Neural progenitor cell (in vitro differentiated cells): ENCODE measurements around the gene NECTIN3. TPM values are rescaled to one million over a fixed set of nuclear protein-coding genes. Genes with fewer than 3 reads are reported as not detected.

Experiments used
- DNase-seq: peaks from one replicate; pipeline ENCODE4 v3.0.0-alpha.2; 2016; ENCODE audit warnings: low spot score
- H2AFZ ChIP-seq: fragments of 200-600 bp; sonication (generic); replicated peaks from 2 replicates; pipeline ENCODE4 v1.6.1; 2016; ENCODE audit warnings: antibody characterized with exemption
- H3F3A ChIP-seq: fragments of 200-600 bp; sonication (generic); 2 replicates; pipeline ENCODE4 v1.6.1; 2016; ENCODE audit warnings: antibody characterized with exemption, low read depth
- H3K27ac ChIP-seq: fragments of 200-600 bp; sonication (generic); 2 replicates; pipeline ENCODE4 v1.5.1; 2016; ENCODE audit warnings: mild to moderate bottlenecking
- H3K27me3 ChIP-seq: fragments of 200-600 bp; sonication (generic); 2 replicates; pipeline ENCODE4 v1.6.1; 2016; ENCODE audit warnings: mild to moderate bottlenecking, moderate library complexity
- H3K36me3 ChIP-seq: fragments of 200-600 bp; sonication (generic); 2 replicates; pipeline ENCODE4 v1.5.1; 2016
- H3K4me1 ChIP-seq: fragments of 200-600 bp; sonication (generic); 2 replicates; pipeline ENCODE4 v1.6.1; 2016; ENCODE audit warnings: mixed run types
- H3K4me2 ChIP-seq: fragments of 200-600 bp; sonication (generic); 2 replicates; pipeline ENCODE4 v1.6.1; 2016
- H3K4me3 ChIP-seq: fragments of 200-600 bp; sonication (generic); 2 replicates; pipeline ENCODE4 v1.5.1; 2016
- H3K79me2 ChIP-seq: fragments of 200-600 bp; sonication (generic); 2 replicates; pipeline ENCODE4 v1.6.1; 2016; ENCODE audit warnings: low read depth
- H3K9ac ChIP-seq: fragments of 200-600 bp; sonication (generic); 2 replicates; pipeline ENCODE4 v1.6.1; 2016
- H3K9me3 ChIP-seq: fragments of 200-600 bp; sonication (generic); 2 replicates; pipeline ENCODE4 v1.5.1; 2016; ENCODE audit warnings: low read depth
- H4K20me1 ChIP-seq: fragments of 200-600 bp; sonication (generic); 2 replicates; pipeline ENCODE4 v1.6.1; 2016; ENCODE audit warnings: low read depth
- H3K27ac Mint-ChIP-seq: 3 replicates; pipeline ENCODE4 v1.8.0; 2021; ENCODE audit warnings: mixed read lengths
- H3K27me3 Mint-ChIP-seq: 2 replicates; pipeline ENCODE4 v1.8.0; 2022; ENCODE audit warnings: low read depth, mild to moderate bottlenecking, inconsistent platforms, moderate library complexity, mixed read lengths; ENCODE audit not compliant: insufficient read depth
- H3K36me3 Mint-ChIP-seq: 3 replicates; pipeline ENCODE4 v1.8.0; 2021; ENCODE audit warnings: mixed read lengths
- H3K4me1 Mint-ChIP-seq: 3 replicates; pipeline ENCODE4 v1.8.0; 2021; ENCODE audit warnings: mixed read lengths
- H3K4me3 Mint-ChIP-seq: 3 replicates; pipeline ENCODE4 v1.8.0; 2021; ENCODE audit warnings: mild to moderate bottlenecking, moderate library complexity, mixed read lengths
- H3K9me3 Mint-ChIP-seq: 3 replicates; pipeline ENCODE4 v1.8.0; 2020; ENCODE audit warnings: mixed read lengths
- CTCF ChIP-seq: fragments of 200-600 bp; sonication (generic); IDR thresholded peaks from 2 replicates; pipeline ENCODE4 v1.5.1; 2017; ENCODE audit warnings: antibody characterized with exemption, mild to moderate bottlenecking
- EZH2 ChIP-seq: fragments of 200-600 bp; sonication (generic); IDR thresholded peaks from 2 replicates; pipeline ENCODE4 v1.6.1; 2017; ENCODE audit warnings: antibody characterized with exemption, mild to moderate bottlenecking, moderate library complexity
- EZH2phosphoT487 ChIP-seq: fragments of 200-600 bp; sonication (generic); IDR thresholded peaks from 2 replicates; pipeline ENCODE4 v1.6.1; 2017; ENCODE audit warnings: antibody characterized with exemption
- total RNA-seq: library from RNA; depleted of rRNA; stranded (reverse); fragments of >200 nt; gene quantifications from 2 replicates; pipeline ENCODE4 v1.2.3, GENCODE V29; 2015; ENCODE audit warnings: low replicate concordance

NECTIN3 gene
- total RNA-seq, 1 donor from 2014 or later = 71.5 TPM

- H3K9me3 Mint-ChIP-seq = no peaks in the 10 kb centered on the region
- DNase-seq = no peak
- H3K4me1 Mint-ChIP-seq = no peaks in the 10 kb centered on the region
- Histone ChIP-seq H3K9me3 (no peaks in the 10 kb centered on the region), H3K4me1 (no peaks in the 10 kb centered on the region), H3F3A (no peaks in the 10 kb centered on the region), H2AFZ (no peak overlapping the region), H3K27ac (no peak overlapping the region), H3K36me3 (no peaks in the 10 kb centered on the region), H3K4me2 (no peak overlapping the region), H3K79me2 (no peaks in the 10 kb centered on the region), H4K20me1 (no peaks in the 10 kb centered on the region), H3K4me3 (no peak overlapping the region), H3K27me3 (no peaks in the 10 kb centered on the region), H3K9ac (no peak overlapping the region)
- peaks cover 6% of the 10 kb centered on the region for H3K36me3 Mint-ChIP-seq
- no peak overlapping the region for H3K4me3 Mint-ChIP-seq
- H3K27ac Mint-ChIP-seq = no peak overlapping the region
- TF ChIP-seq CTCF = no peak
- TF ChIP-seq EZH2phosphoT487 = no peak
- no peak for TF ChIP-seq EZH2
- H3K27me3 Mint-ChIP-seq = no peaks in the 10 kb centered on the region
These were observed 62.7 kb downstream of the NECTIN3 start for GRCh38 chr3:111134302-111134701.

- Mint-ChIP-seq H3K27me3 (no peaks in the 10 kb centered on the region), H3K36me3 (peaks cover 18% of the 10 kb centered on the region), H3K27ac (no peak overlapping the region), H3K4me3 (no peak overlapping the region), H3K4me1 (no peaks in the 10 kb centered on the region), H3K9me3 (peaks cover under 1% of the 10 kb centered on the region)
- Histone ChIP-seq H3K36me3 (peaks cover 4% of the 10 kb centered on the region), H3K4me3 (no peak overlapping the region), H3K79me2 (no peaks in the 10 kb centered on the region), H4K20me1 (no peaks in the 10 kb centered on the region), H3K9ac (no peak overlapping the region), H3K9me3 (no peaks in the 10 kb centered on the region), H2AFZ (no peak overlapping the region), H3F3A (no peaks in the 10 kb centered on the region), H3K27ac (no peak overlapping the region), H3K27me3 (no peaks in the 10 kb centered on the region), H3K4me2 (no peak overlapping the region), H3K4me1 (no peaks in the 10 kb centered on the region)
- no peak for DNase-seq
- TF ChIP-seq EZH2 = no peak
- TF ChIP-seq EZH2phosphoT487 = no peak
- no peak for TF ChIP-seq CTCF
These were observed 79.8 kb downstream of the NECTIN3 start for GRCh38 chr3:111151438-111151837.

GRCh38 chr3:111152496-111152895, 80.9 kb downstream of the NECTIN3 start:
- Histone ChIP-seq H3K4me3 (no peak overlapping the region), H2AFZ (no peak overlapping the region), H3K4me1 (no peaks in the 10 kb centered on the region), H3K27ac (no peak overlapping the region), H3K9ac (no peak overlapping the region), H3K4me2 (no peak overlapping the region), H3K36me3 (peaks cover 4% of the 10 kb centered on the region), H3K9me3 (no peaks in the 10 kb centered on the region), H4K20me1 (no peaks in the 10 kb centered on the region), H3K27me3 (no peaks in the 10 kb centered on the region), H3F3A (no peaks in the 10 kb centered on the region), H3K79me2 (no peaks in the 10 kb centered on the region)
- Mint-ChIP-seq H3K4me3 (no peak overlapping the region), H3K9me3 (peaks cover 3% of the 10 kb centered on the region), H3K27ac (no peak overlapping the region), H3K36me3 (peaks cover 19% of the 10 kb centered on the region), H3K27me3 (no peaks in the 10 kb centered on the region), H3K4me1 (no peaks in the 10 kb centered on the region)
- no peak for DNase-seq
- TF ChIP-seq CTCF (no peak), EZH2phosphoT487 (no peak), EZH2 (no peak)

DNA sequence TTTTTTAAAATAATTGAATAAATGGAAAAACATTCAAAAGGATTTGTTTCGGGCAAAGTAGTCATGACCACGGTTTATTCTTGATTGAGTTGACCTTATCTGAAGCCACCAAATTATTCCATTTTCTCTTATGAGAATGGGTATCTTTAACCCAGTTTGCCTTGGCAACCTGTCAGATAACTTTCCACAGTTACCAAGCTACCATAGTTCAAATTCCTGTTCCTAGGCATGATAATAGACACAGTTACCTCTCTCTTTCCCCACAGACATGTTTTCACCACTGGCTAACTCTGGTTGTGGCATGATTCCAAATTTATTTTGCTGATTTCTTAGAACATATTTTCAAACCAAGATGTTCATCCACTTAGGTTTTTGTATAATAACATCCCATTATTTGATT, 84.9 kb downstream of the NECTIN3 start:
- H3K36me3 Mint-ChIP-seq = peaks cover 20% of the 10 kb centered on the region
- no peaks in the 10 kb centered on the region for H3F3A ChIP-seq

More for the DNA sequence above, 84.9 kb downstream of the NECTIN3 start:
- Histone ChIP-seq H3K27me3 (no peaks in the 10 kb centered on the region), H3K79me2 (no peaks in the 10 kb centered on the region), H3K4me2 (no peak overlapping the region), H3K27ac (no peak overlapping the region), H3K4me3 (no peak overlapping the region), H2AFZ (no peak overlapping the region), H3K9ac (no peak overlapping the region), H3K4me1 (no peaks in the 10 kb centered on the region), H4K20me1 (no peaks in the 10 kb centered on the region), H3K9me3 (no peaks in the 10 kb centered on the region), H3K36me3 (no peaks in the 10 kb centered on the region)
- Mint-ChIP-seq H3K9me3 (peaks cover 3% of the 10 kb centered on the region), H3K4me1 (no peaks in the 10 kb centered on the region), H3K4me3 (no peak overlapping the region), H3K27me3 (no peaks in the 10 kb centered on the region), H3K27ac (no peak overlapping the region)
- TF ChIP-seq EZH2 = no peak
- TF ChIP-seq CTCF = no peak
- no peak for TF ChIP-seq EZH2phosphoT487
- no peak for DNase-seq
